ENCODE data around the gene TAF11L7.
"Not testable (repeated sequence)": the region's sequence is repeated elsewhere in the genome, so short reads cannot be mapped to it uniquely, and the experiment has no call there.

The TAF11L7 gene

DNA sequence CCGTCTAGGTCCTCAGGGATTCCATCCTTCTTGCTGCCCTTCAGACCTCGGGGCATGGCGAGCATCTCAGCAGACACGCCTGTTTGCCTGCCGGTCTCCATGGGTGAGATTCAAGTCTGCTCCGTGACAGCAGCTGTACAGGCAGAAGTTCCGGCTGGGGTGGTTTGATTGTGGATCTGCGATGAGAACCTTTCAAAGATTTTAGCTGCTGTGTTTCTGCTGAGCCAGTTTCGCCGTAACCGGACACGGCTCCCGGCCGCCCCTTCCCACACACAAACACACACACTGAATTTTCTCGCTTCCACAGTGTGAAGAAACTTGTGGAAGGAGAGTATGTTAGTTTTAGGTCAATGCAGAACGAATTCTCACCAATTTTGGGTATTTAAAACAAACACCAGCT lies at the start of gene TAF11L7:
Gene TAF11L7, minus strand, starts transcription at position 101 of the 400 bp plus-strand sequence.
- DNase-seq: not testable (repeated sequence)

DNA sequence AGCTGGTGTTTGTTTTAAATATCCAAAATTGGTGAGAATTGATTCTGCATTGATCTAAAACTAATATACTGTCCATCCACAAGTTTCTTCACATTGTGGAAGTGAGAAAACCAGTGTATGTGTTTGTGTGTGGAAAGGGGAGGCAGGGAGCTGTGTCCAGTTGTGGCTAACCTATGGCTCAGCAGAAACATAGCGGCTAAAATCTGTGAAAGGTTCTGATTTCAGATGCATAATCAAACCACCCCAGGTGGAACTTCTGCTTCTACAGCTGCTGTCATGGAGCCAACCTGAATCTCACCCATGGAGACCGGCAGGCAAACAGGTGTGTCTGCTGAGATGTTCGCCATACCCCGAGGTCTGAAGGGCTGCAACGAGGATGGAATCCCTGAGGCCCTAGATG lies 48.6 kb upstream of the TAF11L7 start, which contains the start of gene TAF11L14:
Gene TAF11L14, plus strand, starts transcription at position 301 of the 400 bp plus-strand sequence.
- no peak for DNase-seq

DNA sequence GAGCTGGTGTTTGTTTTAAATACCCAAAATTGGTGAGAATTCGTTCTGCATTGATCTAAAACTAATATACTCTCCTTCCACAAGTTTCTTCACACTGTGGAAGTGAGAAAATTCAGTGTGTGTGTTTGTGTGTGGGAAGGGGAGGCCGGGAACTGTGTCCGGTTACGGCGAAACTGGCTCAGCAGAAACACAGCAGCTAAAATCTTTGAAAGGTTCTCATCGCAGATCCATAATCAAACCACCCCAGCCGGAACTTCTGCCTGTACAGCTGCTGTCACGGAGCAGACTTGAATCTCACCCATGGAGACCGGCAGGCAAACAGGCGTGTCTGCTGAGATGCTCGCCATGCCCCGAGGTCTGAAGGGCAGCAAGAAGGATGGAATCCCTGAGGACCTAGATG lies 46.2 kb upstream of the TAF11L7 start, which contains the start of gene TAF11L13:
Gene TAF11L13, plus strand, starts transcription at position 301 of the 400 bp plus-strand sequence.
- DNase-seq: not testable (repeated sequence)

DNA sequence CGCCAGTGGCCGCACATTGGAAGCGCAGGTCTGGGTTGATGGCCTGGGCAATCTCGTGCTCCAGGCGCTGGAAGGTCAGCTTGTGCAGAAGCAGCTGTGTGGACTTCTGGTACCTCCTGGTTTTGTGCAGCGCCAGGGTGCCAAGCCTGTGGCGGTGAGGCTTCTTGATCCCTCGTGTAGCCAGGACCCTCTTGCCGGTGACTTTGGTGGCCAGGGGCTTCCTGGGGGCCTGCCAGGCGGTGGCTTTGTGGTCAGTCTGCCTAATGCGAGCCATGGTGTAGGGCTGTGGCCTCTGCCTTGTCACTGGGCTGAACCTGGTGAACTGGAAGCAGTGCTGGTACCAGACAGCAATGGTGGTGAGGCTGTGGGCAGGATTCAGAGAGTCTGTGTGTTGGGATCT lies 40.1 kb upstream of the TAF11L7 start:
- no peak for DNase-seq

DNA sequence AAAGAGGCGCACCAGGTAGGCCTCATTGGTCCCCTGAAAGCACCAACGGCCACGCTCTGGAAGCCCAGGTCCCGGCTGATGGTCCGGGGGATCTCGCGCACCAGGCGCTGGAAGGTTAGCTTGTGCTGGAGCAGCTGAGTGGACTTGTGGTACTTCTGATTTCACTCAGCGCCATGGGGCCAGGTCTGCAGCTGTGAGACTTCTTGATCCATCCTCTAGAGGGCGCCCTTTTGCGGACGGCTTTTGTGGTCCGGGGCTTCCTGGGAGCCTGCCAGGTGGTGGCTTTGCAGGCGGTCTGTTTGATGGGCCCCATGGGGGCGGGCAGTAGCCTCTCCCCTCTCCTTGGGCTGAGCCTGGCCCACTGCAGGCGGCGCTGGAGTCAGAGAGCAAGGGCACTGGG lies 35.1 kb upstream of the TAF11L7 start:
- no peak for DNase-seq

DNA sequence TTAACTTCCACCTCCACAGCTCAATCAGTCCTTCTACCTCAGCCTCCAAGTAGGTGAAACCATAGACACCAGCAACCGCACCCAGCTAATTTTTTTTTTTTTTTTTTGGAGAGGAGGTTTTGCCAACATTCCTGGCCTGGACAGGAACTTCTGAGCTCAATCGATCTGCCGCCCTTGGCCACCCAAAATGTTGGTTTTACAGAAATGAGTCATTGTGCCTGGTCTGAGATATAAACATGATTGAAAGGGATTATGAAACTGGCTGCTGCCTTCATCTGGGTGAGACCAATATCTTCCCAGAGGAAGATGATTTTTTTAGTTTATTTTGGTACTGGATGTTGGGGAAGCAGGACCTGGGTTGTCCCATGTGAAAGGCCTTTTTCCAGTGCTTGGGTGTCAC lies 33.8 kb upstream of the TAF11L7 start:
- DNase-seq: no peak

DNA sequence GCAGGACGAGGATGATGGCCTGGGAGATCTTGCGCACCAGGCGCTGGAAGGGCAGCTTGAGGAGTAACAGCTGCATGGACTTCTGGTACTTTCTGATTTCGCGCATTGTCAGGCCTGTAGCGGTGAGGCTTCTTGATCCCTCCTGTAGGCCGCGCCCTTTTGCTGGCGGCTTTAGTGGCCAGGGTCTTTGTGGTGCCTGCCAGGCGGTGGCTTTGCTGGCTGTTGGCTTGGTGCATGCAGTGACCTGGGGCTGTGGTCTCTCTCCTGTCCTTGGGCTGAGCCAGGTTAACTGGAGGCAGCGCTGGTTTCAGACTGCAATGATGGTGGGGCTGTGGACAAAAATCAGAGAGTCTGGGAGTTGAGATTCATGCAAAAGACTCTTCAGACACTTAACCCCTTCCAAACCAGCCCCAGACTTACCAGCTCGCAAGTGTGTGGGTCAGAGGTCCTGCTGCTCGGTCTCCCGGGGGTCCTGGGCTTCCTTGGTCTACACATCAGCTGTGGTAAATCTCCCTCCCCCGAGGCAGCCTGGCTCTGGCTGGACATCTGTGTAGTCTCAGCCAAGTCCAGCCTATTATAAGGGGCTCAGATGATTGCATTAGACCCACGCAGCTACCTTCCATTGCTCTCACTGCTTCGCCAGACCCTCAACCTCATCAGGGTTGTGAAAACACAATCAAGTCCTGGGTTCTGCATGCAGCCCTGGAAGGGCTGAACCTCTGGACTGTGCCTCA lies 29.5 kb upstream of the TAF11L7 start:
- no peak for DNase-seq

DNA sequence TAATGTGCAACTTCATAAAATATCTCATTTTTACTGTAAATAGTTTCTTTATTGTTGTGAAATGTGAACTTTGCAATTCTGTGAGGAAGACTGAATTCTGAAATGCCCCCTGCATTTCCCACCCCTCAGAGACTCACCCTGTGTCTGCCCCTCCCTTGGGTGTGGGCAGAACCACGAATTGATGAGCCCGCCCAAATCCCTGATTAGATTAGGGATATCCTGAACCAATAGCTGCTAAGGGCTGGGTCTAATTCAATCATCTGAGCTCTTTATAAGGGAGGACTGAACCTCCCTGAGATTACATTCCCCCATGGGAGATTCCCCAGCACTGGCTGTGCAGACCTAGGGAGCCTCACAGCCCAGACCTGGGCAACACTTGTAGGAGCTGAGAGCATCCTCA lies 24.5 kb upstream of the TAF11L7 start, which contains the start of gene TAF11L12:
Gene TAF11L12, plus strand, starts transcription at position 301 of the 400 bp plus-strand sequence.
- not testable (repeated sequence) for DNase-seq

DNA sequence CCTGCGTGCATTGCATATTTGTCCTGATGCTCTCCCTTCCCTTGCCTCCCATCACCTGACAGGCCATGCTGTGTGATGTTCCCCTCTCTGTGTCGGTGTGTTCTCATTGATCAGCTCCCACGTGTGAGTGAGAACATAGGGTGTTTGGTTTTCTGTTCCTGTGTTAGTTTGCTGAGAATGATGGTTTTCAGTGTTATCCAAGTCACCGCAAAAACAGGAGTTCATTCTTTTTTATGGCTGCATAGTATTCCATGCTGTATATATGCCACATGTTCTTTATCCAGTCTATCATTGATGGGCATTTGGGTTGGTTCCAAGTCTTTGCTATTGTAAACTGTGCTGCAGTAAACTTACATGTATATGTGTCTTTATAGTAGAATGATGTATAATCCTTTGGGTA lies 21.9 kb upstream of the TAF11L7 start:
- DNase-seq: not testable (repeated sequence)

DNA sequence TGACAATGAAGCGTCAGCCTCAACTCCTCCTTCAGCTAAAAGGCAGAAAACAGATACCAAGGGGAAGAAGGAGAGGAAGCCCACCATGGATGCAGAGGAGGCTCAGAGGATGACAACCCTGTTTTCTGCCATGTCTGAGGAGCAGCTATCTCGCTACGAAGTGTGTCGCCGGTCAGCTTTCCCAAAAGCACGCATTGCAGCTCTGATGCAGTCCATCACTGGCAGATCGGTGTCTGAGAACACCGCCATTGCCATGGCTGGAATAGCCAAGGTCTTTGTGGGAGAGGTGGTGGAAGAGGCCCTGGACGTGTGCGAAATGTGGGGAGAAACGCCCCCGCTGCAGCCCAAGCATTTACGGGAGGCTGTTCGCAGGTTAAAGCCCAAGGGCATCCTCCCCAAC lies 19.4 kb upstream of the TAF11L7 start:
- no peak for DNase-seq

DNA sequence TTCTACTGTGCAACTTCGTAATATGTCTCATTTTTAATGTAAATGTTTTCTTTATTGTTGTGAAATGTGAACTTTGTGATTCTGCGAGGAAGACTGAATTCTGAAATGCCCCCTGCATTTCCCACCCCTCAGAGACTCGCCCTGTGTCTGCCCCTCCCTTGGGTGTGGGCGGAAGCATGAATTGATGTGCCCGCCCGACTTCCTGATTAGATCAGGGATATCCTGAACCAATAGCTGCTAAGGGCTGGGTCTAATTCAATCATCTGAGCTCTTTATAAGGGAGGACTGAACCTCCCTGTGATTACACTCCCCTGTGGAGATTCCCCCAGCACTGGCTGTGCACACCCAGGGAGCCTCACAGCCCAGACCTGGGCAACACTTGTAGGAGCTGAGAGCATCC lies 18.3 kb upstream of the TAF11L7 start, which contains the start of gene TAF11L11:
Gene TAF11L11, plus strand, starts transcription at position 304 of the 400 bp plus-strand sequence.
- not testable (repeated sequence) for DNase-seq

DNA sequence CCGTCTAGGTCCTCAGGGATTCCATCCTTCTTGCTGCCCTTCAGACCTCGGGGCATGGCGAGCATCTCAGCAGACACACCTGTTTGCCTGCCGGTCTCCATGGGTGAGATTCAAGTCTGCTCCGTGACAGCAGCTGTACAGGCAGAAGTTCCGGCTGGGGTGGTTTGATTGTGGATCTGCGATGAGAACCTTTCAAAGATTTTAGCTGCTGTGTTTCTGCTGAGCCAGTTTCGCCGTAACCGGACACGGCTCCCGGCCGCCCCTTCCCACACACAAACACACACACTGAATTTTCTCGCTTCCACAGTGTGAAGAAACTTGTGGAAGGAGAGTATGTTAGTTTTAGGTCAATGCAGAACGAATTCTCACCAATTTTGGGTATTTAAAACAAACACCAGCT lies 12.2 kb upstream of the TAF11L7 start, which contains the start of gene TAF11L10:
Gene TAF11L10, minus strand, starts transcription at position 101 of the 400 bp plus-strand sequence.
- not testable (repeated sequence) for DNase-seq

DNA sequence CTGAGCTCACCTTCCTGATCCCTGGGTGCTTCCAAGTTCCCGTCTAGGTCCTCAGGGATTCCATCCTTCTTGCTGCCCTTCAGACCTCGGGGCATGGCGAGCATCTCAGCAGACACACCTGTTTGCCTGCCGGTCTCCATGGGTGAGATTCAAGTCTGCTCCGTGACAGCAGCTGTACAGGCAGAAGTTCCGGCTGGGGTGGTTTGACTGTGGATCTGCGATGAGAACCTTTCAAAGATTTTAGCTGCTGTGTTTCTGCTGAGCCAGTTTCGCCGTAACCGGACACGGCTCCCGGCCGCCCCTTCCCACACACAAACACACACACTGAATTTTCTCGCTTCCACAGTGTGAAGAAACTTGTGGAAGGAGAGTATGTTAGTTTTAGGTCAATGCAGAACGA lies 8.7 kb upstream of the TAF11L7 start, which contains the start of gene TAF11L9:
Gene TAF11L9, minus strand, starts transcription at position 140 of the 400 bp plus-strand sequence.
- DNase-seq: not testable (repeated sequence)

DNA sequence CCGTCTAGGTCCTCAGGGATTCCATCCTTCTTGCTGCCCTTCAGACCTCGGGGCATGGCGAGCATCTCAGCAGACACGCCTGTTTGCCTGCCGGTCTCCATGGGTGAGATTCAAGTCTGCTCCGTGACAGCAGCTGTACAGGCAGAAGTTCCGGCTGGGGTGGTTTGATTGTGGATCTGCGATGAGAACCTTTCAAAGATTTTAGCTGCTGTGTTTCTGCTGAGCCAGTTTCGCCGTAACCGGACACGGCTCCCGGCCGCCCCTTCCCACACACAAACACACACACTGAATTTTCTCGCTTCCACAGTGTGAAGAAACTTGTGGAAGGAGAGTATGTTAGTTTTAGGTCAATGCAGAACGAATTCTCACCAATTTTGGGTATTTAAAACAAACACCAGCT lies 5.3 kb upstream of the TAF11L7 start, which contains the start of gene TAF11L8:
Gene TAF11L8, minus strand, starts transcription at position 101 of the 400 bp plus-strand sequence.
- DNase-seq: not testable (repeated sequence)

Measured in NCI-H1092 (cell line).